CD4-positive, alpha-beta T cell (primary cell): ENCODE measurements around the gene OSBPL6. TPM values are rescaled to one million over a fixed set of nuclear protein-coding genes. Genes with fewer than 3 reads are reported as not detected.

Experiments used
- ATAC-seq: fragments of 200-7000 bp; cut with Tn5 transposase; one replicate; pipeline ENCODE4 v1.10.0; 2022; ENCODE audit warnings: mild to moderate bottlenecking; ENCODE audit not compliant: poor library complexity
- CTCF ChIA-PET: fragments of 350-600 bp; sonication (Branson Sonifier 250); formaldehyde crosslinking; loops from one replicate; lab custom pipeline; 2021; ENCODE audit warnings: antibody characterized with exemption, inconsistent platforms; lab: Charles Lee
- POLR2A ChIA-PET: fragments of 350-600 bp; sonication (Branson Sonifier 250); formaldehyde crosslinking; loops from one replicate; lab custom pipeline; 2021; ENCODE audit warnings: antibody characterized with exemption, inconsistent platforms; lab: Charles Lee
- DNase-seq, 14 experiments: peaks; one replicate each; pipeline ENCODE4 v3.0.0-alpha.2; 2013 to 2020; ENCODE audit warnings: mixed read lengths in 2 of 14
- H3K27ac ChIP-seq, 2 donors: one replicate each; pipeline versions ENCODE4 v1.5.1 to v1.7.0; 2013; ENCODE audit warnings: low read length in 2 of 2, low read depth in 1 of 2, mild to moderate bottlenecking in 1 of 2
- H3K27me3 ChIP-seq, 2 experiments: 1 replicate in 1 of 2; 2 replicates in 1 of 2; pipeline versions ENCODE4 v1.6.1 to v1.7.0; 2013; ENCODE audit warnings: low read length in 2 of 2, control low read depth in 1 of 2, mild to moderate bottlenecking in 1 of 2, moderate library complexity in 1 of 2; ENCODE audit not compliant: insufficient read depth in 2 of 2, control insufficient read depth in 1 of 2
- H3K36me3 ChIP-seq: one replicate; pipeline ENCODE4 v1.6.1; 2013; ENCODE audit warnings: low read length, control low read depth; ENCODE audit not compliant: insufficient read depth
- H3K4me1 ChIP-seq: one replicate; pipeline ENCODE4 v1.6.1; 2013; ENCODE audit warnings: low read length, control low read depth; ENCODE audit not compliant: insufficient read depth
- H3K4me3 ChIP-seq: one replicate; pipeline ENCODE4 v1.5.1; 2013; ENCODE audit warnings: mild to moderate bottlenecking, low read length, moderate library complexity
- H3K9me3 ChIP-seq, 2 experiments: 1 replicate in 1 of 2; 2 replicates in 1 of 2; pipeline versions ENCODE4 v1.6.1 to v1.7.0; 2013; ENCODE audit warnings: low read length in 2 of 2, mild to moderate bottlenecking in 2 of 2, control low read depth in 1 of 2, moderate library complexity in 1 of 2; ENCODE audit not compliant: control insufficient read depth in 1 of 2, insufficient read depth in 1 of 2
- H3K27ac Mint-ChIP-seq: one replicate; pipeline ENCODE4 v1.8.0; 2020; ENCODE audit warnings: mixed read lengths
- H3K27me3 Mint-ChIP-seq: one replicate; pipeline ENCODE4 v1.8.0; 2021; ENCODE audit warnings: mixed read lengths
- H3K36me3 Mint-ChIP-seq: one replicate; pipeline ENCODE4 v1.8.0; 2021; ENCODE audit warnings: low read depth, mixed read lengths
- H3K4me1 Mint-ChIP-seq: one replicate; pipeline ENCODE4 v1.8.0; 2021; ENCODE audit warnings: low read depth, mixed read lengths
- H3K4me3 Mint-ChIP-seq: one replicate; pipeline ENCODE4 v1.8.0; 2020; ENCODE audit warnings: mild to moderate bottlenecking, mixed read lengths
- H3K9me3 Mint-ChIP-seq: one replicate; pipeline ENCODE4 v1.8.0; 2020; ENCODE audit warnings: mixed read lengths
- CTCF ChIP-seq: fragments of 200-600 bp; IDR thresholded peaks from one replicate; pipeline ENCODE4 v1.8.0; 2022; ENCODE audit warnings: antibody characterized with exemption, mild to moderate bottlenecking
- intact Hi-C, 2 experiments: fragments of 100-400 bp; cut with DNase I in 1 of 2; cut with micrococcal nuclease in 1 of 2; formaldehyde crosslinking; loops; one replicate each; pipeline versions ENCODE4 v1.15.1 to v1.9.0; 2023 to 2025; cut with DNase I, micrococcal nuclease
- total RNA-seq, 174 experiments: library from RNA in 2 of 174; stranded (reverse) in 2 of 174; gene quantifications; one replicate each; pipeline ENCODE4 v1.2.3 and lab custom pipeline; 2021 to 2026

Gene OSBPL6
- total RNA-seq, 2 experiments from 2014 or later, result 0.08 to 0.11 TPM

- no peak overlapping the region for H3K27ac Mint-ChIP-seq
- no peaks in the 10 kb centered on the region for H3K36me3 ChIP-seq
- H3K9me3 Mint-ChIP-seq, result no peaks in the 10 kb centered on the region
- ChIA-PET POLR2A (no interaction called here), CTCF (no interaction called here)
- H3K27ac ChIP-seq, result no peak overlapping the region
- H3K4me1 Mint-ChIP-seq, result no peaks in the 10 kb centered on the region
- H3K4me3 ChIP-seq, result no peak overlapping the region
- no peak overlapping the region for H3K4me3 Mint-ChIP-seq
- H3K4me1 ChIP-seq, result no peaks in the 10 kb centered on the region
- no peak for DNase-seq
- intact Hi-C loops, result no loop called here
- H3K27me3 Mint-ChIP-seq, result peaks cover 23% of the 10 kb centered on the region
- no peak for ATAC-seq
- H3K9me3 ChIP-seq, result no peaks in the 10 kb centered on the region
- no peak for TF ChIP-seq CTCF
- H3K36me3 Mint-ChIP-seq, result no peaks in the 10 kb centered on the region
- peaks cover 0 to 6% of the 10 kb centered on the region in 2 experiments for H3K27me3 ChIP-seq
Measured at GRCh38 chr2:178238154-178238521, 43.8 kb downstream of the OSBPL6 start.

- Mint-ChIP-seq H3K4me1 (no peaks in the 10 kb centered on the region), H3K4me3 (no peak overlapping the region), H3K27ac (no peak overlapping the region), H3K36me3 (no peaks in the 10 kb centered on the region), H3K9me3 (no peaks in the 10 kb centered on the region), H3K27me3 (peaks cover 23% of the 10 kb centered on the region)
- H3K4me3 ChIP-seq, result no peak overlapping the region
- ChIA-PET CTCF (no interaction called here), POLR2A (no interaction called here)
- H3K4me1 ChIP-seq, result no peaks in the 10 kb centered on the region
- no peak overlapping the region for H3K27ac ChIP-seq
- no peaks in the 10 kb centered on the region for H3K36me3 ChIP-seq
- H3K27me3 ChIP-seq, result peaks cover 0 to 6% of the 10 kb centered on the region in 2 experiments
- no peaks in the 10 kb centered on the region for H3K9me3 ChIP-seq
- no peak for TF ChIP-seq CTCF
- no peak for ATAC-seq
- DNase-seq, result no peak
- intact Hi-C loops, result no loop called here
Measured at GRCh38 chr2:178238750-178239149, 44.4 kb downstream of the OSBPL6 start.

- no peak for ATAC-seq
- DNase-seq, result no peak
- Histone ChIP-seq H3K4me3 (no peak overlapping the region), H3K4me1 (no peaks in the 10 kb centered on the region), H3K9me3 (no peaks in the 10 kb centered on the region), H3K27ac (no peak overlapping the region), H3K27me3 (no peaks in the 10 kb centered on the region), H3K36me3 (no peaks in the 10 kb centered on the region)
- TF ChIP-seq CTCF, result no peak
- ChIA-PET CTCF (no interaction called here), POLR2A (no interaction called here)
- Mint-ChIP-seq H3K27me3 (peaks cover 18% of the 10 kb centered on the region), H3K4me3 (no peak overlapping the region), H3K27ac (no peak overlapping the region), H3K36me3 (no peaks in the 10 kb centered on the region), H3K4me1 (no peaks in the 10 kb centered on the region), H3K9me3 (no peaks in the 10 kb centered on the region)
- intact Hi-C loops, result no loop called here
Measured at GRCh38 chr2:178241844-178242551, 47.7 kb downstream of the OSBPL6 start.
